ENCODE measurements around the gene LAX1.

DNA sequence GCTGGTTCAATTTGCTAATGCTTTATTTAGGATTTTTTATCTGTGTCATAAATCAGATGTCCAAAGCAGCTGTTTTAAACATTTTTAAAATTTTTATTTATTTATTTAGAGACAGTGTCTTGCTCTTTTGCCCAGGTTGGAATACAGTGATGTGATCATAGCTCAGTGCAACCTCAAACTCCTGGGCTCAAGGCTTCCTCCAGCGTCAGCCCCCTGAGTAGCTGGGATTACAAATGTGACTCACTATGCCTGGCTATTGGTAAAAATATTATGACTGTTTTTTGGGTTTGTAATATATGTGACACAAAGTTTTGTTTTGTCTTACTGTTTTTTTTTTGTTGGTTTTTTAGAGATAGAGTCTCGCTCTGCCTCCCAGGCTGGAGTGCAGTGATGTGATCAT is 42.2 kb downstream of the LAX1 start:
- TF ChIP-seq EZH2 (IDR thresholded peaks at IDR 0.05; ENCODE audit: insufficient read depth, poor library complexity, severe bottlenecking), result no peak
- no peak for TF ChIP-seq EZH2phosphoT487 (IDR thresholded peaks at IDR 0.05; ENCODE audit: insufficient read depth, low read depth)
